Activated effector memory CD4-positive, alpha-beta T cell treated with anti-CD3 and anti-CD28 coated beads, Interleukin-2, amount 50 U/mL, for 16 hours (primary cell): ENCODE results near the gene ADCY2.
"Not testable (repeated sequence)": the region's sequence is repeated elsewhere in the genome, so short reads cannot be mapped to it uniquely, and the experiment has no call there.

ENCODE experiments used
- DNase-seq: peaks from one replicate; pipeline ENCODE4 v3.0.0-alpha.2; 2020

The ADCY2 gene

GRCh38 chr5:7396713-7397454, 946 bp downstream of the ADCY2 start:
- no peak for DNase-seq

- no peak for DNase-seq
Measured at GRCh38 chr5:7397937-7398336, 2.0 kb downstream of the ADCY2 start.

GRCh38 chr5:7398596-7399280, 2.8 kb downstream of the ADCY2 start:
- no peak for DNase-seq

- no peak for DNase-seq
Measured at GRCh38 chr5:7405277-7405676, 9.3 kb downstream of the ADCY2 start.

- DNase-seq: no peak
Measured at GRCh38 chr5:7410936-7411511, 15.1 kb downstream of the ADCY2 start.

GRCh38 chr5:7412409-7412808, 16.5 kb downstream of the ADCY2 start:
- no peak for DNase-seq

GRCh38 chr5:7415123-7415522, 19.2 kb downstream of the ADCY2 start:
- DNase-seq: no peak

- no peak for DNase-seq
Measured at GRCh38 chr5:7415587-7416535, 19.9 kb downstream of the ADCY2 start.

GRCh38 chr5:7418276-7418675, 22.3 kb downstream of the ADCY2 start:
- no peak for DNase-seq

- DNase-seq: no peak
Measured at GRCh38 chr5:7419367-7419766, 23.4 kb downstream of the ADCY2 start.

GRCh38 chr5:7419846-7420245, 23.9 kb downstream of the ADCY2 start:
- DNase-seq: no peak

- no peak for DNase-seq
Measured at GRCh38 chr5:7420510-7421280, 24.8 kb downstream of the ADCY2 start.

GRCh38 chr5:7422316-7423106, 26.6 kb downstream of the ADCY2 start:
- DNase-seq: no peak

GRCh38 chr5:7423231-7423630, 27.3 kb downstream of the ADCY2 start:
- not testable (repeated sequence) for DNase-seq

- DNase-seq: no peak
Measured at GRCh38 chr5:7425830-7426229, 29.9 kb downstream of the ADCY2 start.

GRCh38 chr5:7426284-7426683, 30.3 kb downstream of the ADCY2 start:
- DNase-seq: no peak

- DNase-seq: no peak
Measured at GRCh38 chr5:7434914-7435313, 39.0 kb downstream of the ADCY2 start.

GRCh38 chr5:7435503-7435902, 39.6 kb downstream of the ADCY2 start:
- DNase-seq: no peak

GRCh38 chr5:7436521-7436920, 40.6 kb downstream of the ADCY2 start:
- no peak for DNase-seq

- DNase-seq: no peak
Measured at GRCh38 chr5:7437836-7438235, 41.9 kb downstream of the ADCY2 start.

- no peak for DNase-seq
Measured at GRCh38 chr5:7445068-7445467, 49.1 kb downstream of the ADCY2 start.
